Prostate gland (tissue), 2 donors: Measurements from ENCODE around the gene VSIG10L2. TPM values are rescaled to one million over a fixed set of nuclear protein-coding genes. Genes with fewer than 3 reads are reported as not detected.
"Not testable (repeated sequence)": the region's sequence is repeated elsewhere in the genome, so short reads cannot be mapped to it uniquely, and the experiment has no call there.

Experiments
- DNase-seq: peaks from one replicate; pipeline ENCODE4 v3.0.0-alpha.2; 2019; ENCODE audit warnings: low spot score
- H3K27ac ChIP-seq, 2 donors: fragments of 200-600 bp; sonication (generic); 2 replicates each; pipeline ENCODE4 v1.5.1; 2017 to 2019
- H3K27me3 ChIP-seq: fragments of 200-600 bp; sonication (generic); replicated peaks from 2 replicates; pipeline ENCODE4 v1.5.1; 2019; ENCODE audit not compliant: insufficient read depth
- H3K36me3 ChIP-seq, 2 donors: fragments of 200-600 bp; sonication (generic); 1 replicate in 1 of 2; 2 replicates in 1 of 2; pipeline versions ENCODE4 v1.5.1 to v1.8.1; 2017 to 2019
- H3K4me1 ChIP-seq: fragments of 200-600 bp; sonication (generic); replicated peaks from 2 replicates; pipeline ENCODE4 v1.5.1; 2019
- H3K4me3 ChIP-seq, 2 donors: fragments of 200-600 bp; sonication (generic); 2 replicates each; pipeline ENCODE4 v1.5.1; 2017 to 2019
- H3K9me3 ChIP-seq: fragments of 200-600 bp; sonication (generic); 2 replicates; pipeline ENCODE4 v1.5.1; 2017
- POLR2A ChIP-seq: fragments of 450-650 bp; IDR thresholded peaks from one replicate; pipeline ENCODE4 v1.6.1; 2016; ENCODE audit warnings: antibody characterized with exemption, mild to moderate bottlenecking
- POLR2AphosphoS5 ChIP-seq: sonication (generic); formaldehyde crosslinking; IDR thresholded peaks from one replicate; pipeline ENCODE4 v1.6.1; 2017; ENCODE audit warnings: antibody characterized with exemption
- WGBS: methylation state at CpG from one replicate; pipeline ENCODE4 v1.1.5; 2018; 5-methylcytosine and 5-hydroxymethylcytosine counted together
- intact Hi-C: fragments of 100-400 bp; cut with DNase I; formaldehyde crosslinking; loops from one replicate; pipeline ENCODE4 v1.14.2; 2022
- total RNA-seq, 2 donors: library from RNA; depleted of rRNA; stranded (reverse); fragments of >200 nt; gene quantifications; one replicate each; pipeline ENCODE4 v1.1.0, GENCODE V29; 2016
- TF ChIP-seq, protein P1 (sequence below), 4 experiments: fragments of 200-600 bp in 2 of 4; fragments of 450-650 bp in 2 of 4; sonication (generic) in 2 of 4; IDR thresholded peaks; 1 replicate in 3 of 4; 2 replicates in 1 of 4; pipeline ENCODE4 v1.5.1; 2016 to 2019; ENCODE audit warnings: antibody characterized with exemption in 4 of 4, mild to moderate bottlenecking in 2 of 4, moderate library complexity in 2 of 4

Gene VSIG10L2
- total RNA-seq, 2 donors from 2014 or later: 0.14 to 1.3 TPM

DNA sequence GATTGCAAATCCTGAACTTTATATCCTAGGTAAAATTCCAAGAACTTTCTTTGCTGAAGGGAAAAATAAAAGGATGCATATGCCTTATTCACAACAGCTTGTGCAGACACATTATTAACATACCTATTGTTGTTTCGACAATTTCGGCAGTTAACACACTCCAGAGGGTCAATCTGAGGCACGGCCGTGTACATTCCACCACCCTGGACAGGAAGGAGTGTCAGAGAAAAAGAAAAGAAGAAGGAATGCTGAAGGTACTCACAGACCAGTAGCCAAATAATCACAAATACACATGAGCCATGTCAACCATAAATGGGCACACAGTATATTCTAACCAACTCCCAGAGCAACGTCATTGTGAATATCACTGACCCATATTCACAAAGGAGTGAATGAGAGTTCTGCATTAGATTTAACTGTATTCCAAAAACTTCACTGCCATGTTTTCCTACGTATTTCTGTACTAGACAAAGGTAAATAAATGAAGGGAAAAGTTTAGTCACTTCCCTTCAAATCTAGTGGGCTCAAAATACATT lies 32.4 kb downstream of the VSIG10L2 start:
- H3K27ac ChIP-seq: no peak overlapping the region
- no peaks in the 10 kb centered on the region for H3K27me3 ChIP-seq
- no peak for DNase-seq
- H3K4me1 ChIP-seq: no peaks in the 10 kb centered on the region
- no peaks in the 10 kb centered on the region for H3K36me3 ChIP-seq
- no peak overlapping the region for H3K4me3 ChIP-seq
- intact Hi-C loops: no loop called here
- no peaks in the 10 kb centered on the region for H3K9me3 ChIP-seq
- no peak for TF ChIP-seq POLR2A
- TF ChIP-seq POLR2AphosphoS5: no peak
- TF ChIP-seq, protein P1, sequence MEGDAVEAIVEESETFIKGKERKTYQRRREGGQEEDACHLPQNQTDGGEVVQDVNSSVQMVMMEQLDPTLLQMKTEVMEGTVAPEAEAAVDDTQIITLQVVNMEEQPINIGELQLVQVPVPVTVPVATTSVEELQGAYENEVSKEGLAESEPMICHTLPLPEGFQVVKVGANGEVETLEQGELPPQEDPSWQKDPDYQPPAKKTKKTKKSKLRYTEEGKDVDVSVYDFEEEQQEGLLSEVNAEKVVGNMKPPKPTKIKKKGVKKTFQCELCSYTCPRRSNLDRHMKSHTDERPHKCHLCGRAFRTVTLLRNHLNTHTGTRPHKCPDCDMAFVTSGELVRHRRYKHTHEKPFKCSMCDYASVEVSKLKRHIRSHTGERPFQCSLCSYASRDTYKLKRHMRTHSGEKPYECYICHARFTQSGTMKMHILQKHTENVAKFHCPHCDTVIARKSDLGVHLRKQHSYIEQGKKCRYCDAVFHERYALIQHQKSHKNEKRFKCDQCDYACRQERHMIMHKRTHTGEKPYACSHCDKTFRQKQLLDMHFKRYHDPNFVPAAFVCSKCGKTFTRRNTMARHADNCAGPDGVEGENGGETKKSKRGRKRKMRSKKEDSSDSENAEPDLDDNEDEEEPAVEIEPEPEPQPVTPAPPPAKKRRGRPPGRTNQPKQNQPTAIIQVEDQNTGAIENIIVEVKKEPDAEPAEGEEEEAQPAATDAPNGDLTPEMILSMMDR (IDR thresholded peaks at IDR 0.05): no peak
- 87% methylated on average over 6 of the region's 6 CpGs for WGBS

DNA sequence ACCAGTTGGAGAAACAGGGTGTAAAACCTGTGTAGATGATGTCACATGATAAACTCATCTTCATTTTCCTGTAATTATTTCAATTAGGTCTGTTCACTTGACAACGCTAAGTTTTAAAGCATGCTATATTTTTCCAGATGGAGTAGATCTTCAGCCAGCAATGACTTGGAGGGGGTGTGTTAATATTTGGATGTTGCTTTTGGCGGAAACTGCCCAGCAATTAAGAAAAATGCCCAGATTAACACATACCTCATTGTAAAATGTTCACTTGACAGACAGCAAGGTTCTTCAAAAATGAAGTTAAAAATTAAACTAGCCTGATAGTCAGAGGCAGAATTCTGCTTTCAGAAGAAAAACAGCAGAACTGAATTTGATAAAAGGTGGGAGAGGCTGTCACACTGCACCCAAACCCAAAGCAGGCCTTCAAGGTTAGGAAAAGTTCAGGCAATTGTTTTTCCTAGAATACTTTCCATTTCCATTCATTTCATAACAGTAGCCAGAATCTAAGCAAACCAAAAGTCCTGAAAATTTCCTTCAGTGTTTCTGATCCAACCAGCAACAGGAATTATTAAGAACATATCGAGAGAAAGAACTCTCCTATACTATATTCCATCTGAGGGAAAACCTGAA lies 33.0 kb downstream of the VSIG10L2 start:
- TF ChIP-seq POLR2AphosphoS5 (no peak), POLR2A (no peak)
- TF ChIP-seq, protein P1 (IDR thresholded peaks at IDR 0.05): no peak
- Histone ChIP-seq H3K4me1 (no peaks in the 10 kb centered on the region), H3K36me3 (no peaks in the 10 kb centered on the region), H3K9me3 (no peaks in the 10 kb centered on the region), H3K27me3 (no peaks in the 10 kb centered on the region), H3K4me3 (no peak overlapping the region), H3K27ac (no peak overlapping the region)
- 85% methylated on average over 3 of the region's 3 CpGs for WGBS
- no peak for DNase-seq
- intact Hi-C loops: no loop called here

DNA sequence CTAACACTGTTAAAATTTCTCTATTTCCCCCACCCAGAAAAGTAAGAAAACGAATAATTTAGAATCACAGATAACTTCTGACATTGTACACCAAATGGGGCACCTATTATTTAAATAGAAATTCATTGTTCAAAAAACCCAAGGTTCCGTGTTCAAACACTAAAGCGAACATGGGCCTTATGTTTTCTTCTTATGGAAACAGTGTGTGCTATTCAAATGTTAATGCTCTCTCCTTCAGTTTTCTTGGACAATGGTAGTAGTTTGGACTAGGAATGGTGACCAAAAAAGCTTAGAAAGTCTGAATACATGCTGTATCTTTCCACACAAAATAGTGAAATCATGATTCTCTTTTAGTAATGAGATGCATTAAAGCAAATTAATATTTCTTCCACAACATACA lies 33.7 kb downstream of the VSIG10L2 start:
- no peaks in the 10 kb centered on the region for H3K9me3 ChIP-seq
- H3K4me1 ChIP-seq: no peaks in the 10 kb centered on the region
- 93% methylated on average over 3 of the region's 3 CpGs for WGBS
- DNase-seq: no peak
- TF ChIP-seq, protein P1 (IDR thresholded peaks at IDR 0.05): no peak
- TF ChIP-seq POLR2AphosphoS5 (no peak), POLR2A (no peak)
- H3K4me3 ChIP-seq: no peak overlapping the region
- no peaks in the 10 kb centered on the region for H3K36me3 ChIP-seq
- intact Hi-C loops: no loop called here
- H3K27me3 ChIP-seq: no peaks in the 10 kb centered on the region
- no peak overlapping the region for H3K27ac ChIP-seq

DNA sequence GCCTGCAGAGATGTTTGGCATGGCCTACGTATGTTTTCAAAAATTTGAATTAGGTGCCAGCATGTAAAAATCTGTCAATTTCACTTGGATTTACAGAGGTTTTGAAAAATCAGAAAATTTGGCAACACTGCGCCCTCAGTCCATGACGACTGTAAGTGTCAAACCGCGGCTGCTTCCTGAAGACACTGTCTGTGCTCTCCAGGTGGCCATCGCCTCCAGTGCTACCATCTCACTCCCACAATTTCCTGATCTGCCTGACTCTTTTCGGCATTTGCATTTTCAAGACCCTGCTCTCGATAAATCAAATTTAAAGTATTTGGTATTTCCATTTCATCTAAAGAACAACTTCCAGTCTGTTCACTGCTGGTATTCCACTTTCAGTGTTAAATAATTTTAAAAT lies 34.6 kb downstream of the VSIG10L2 start:
- Histone ChIP-seq H3K27me3 (no peaks in the 10 kb centered on the region), H3K27ac (no peak overlapping the region), H3K36me3 (no peaks in the 10 kb centered on the region), H3K4me1 (no peaks in the 10 kb centered on the region), H3K4me3 (no peak overlapping the region), H3K9me3 (no peaks in the 10 kb centered on the region)
- WGBS: 91% methylated on average over 8 of the region's 8 CpGs
- DNase-seq: no peak
- intact Hi-C loops: no loop called here
- TF ChIP-seq POLR2AphosphoS5 (no peak), POLR2A (no peak)
- TF ChIP-seq, protein P1 (IDR thresholded peaks at IDR 0.05): no peak

DNA sequence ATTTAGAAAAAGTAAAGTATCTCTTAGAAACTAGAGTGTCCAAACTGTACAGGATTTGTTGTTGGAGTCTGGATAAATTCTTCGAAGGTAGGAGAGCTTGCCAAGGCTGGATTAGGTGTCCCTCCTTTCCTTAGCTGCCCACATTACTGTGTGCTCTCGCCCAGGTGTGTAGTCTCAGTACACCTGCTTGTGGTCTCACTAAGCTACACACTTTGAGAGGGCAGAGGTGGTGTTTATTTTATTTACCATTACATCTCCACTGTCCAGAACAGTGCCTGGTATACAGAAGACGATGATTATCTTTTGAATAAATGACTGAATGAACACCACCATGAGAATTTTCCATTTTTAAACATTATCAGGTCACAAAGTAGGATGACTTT lies 36.5 kb downstream of the VSIG10L2 start:
- Histone ChIP-seq H3K9me3 (no peaks in the 10 kb centered on the region), H3K27ac (no peak overlapping the region), H3K27me3 (no peaks in the 10 kb centered on the region), H3K4me3 (no peak overlapping the region), H3K4me1 (no peaks in the 10 kb centered on the region), H3K36me3 (no peaks in the 10 kb centered on the region)
- 91% methylated on average over 3 of the region's 3 CpGs for WGBS
- TF ChIP-seq POLR2AphosphoS5 (no peak), POLR2A (no peak)
- TF ChIP-seq, protein P1 (IDR thresholded peaks at IDR 0.05): no peak
- intact Hi-C loops: no loop called here
- no peak for DNase-seq

DNA sequence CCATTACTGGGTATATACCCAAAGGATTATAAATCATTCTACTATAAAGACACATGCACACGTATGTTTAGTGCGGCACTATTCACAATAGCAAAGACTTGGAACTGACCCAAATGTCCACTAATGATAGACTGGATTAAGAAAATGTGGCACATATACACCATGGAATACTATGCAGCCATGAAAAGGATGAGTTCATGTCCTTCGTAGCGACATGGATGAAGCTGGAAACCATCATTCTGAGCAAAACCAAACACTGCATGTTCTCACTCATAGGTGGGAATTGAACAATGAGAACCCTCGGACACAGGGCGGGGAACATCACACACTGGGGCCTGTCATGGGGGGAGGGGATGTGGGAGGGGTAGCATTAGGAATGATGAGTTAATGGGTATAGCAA lies 40.1 kb downstream of the VSIG10L2 start:
- H3K27me3 ChIP-seq, H3K27ac ChIP-seq, H3K4me1 ChIP-seq, H3K9me3 ChIP-seq, DNase-seq, H3K4me3 ChIP-seq, intact Hi-C loops, H3K36me3 ChIP-seq: not testable (repeated sequence)
- 97% methylated on average over 6 of the region's 6 CpGs for WGBS
